Activated CD4-positive, alpha-beta T cell treated with anti-CD3 and anti-CD28 coated beads for 36 hours (primary cell): ENCODE results near the gene ELAVL1. TPM values are rescaled to one million over a fixed set of nuclear protein-coding genes. Genes with fewer than 3 reads are reported as not detected.

Experiments used
- ATAC-seq: fragments of 200-7000 bp; cut with Tn5 transposase; one replicate; pipeline ENCODE4 v1.10.0; 2021; ENCODE audit warnings: mild to moderate bottlenecking, moderate library complexity
- CTCF ChIA-PET: fragments of 350-600 bp; sonication (Branson Sonifier 250); formaldehyde crosslinking; loops from one replicate; lab custom pipeline; 2021; ENCODE audit warnings: antibody characterized with exemption; lab: Charles Lee
- POLR2A ChIA-PET: fragments of 350-600 bp; sonication (Branson Sonifier 250); formaldehyde crosslinking; loops from one replicate; lab custom pipeline; 2021; ENCODE audit warnings: antibody characterized with exemption, inconsistent platforms; lab: Charles Lee
- DNase-seq: peaks from one replicate; pipeline ENCODE4 v3.0.0-alpha.2; 2020
- H3K27ac Mint-ChIP-seq: one replicate; pipeline ENCODE4 v1.8.0; 2021; ENCODE audit warnings: mixed read lengths
- H3K27me3 Mint-ChIP-seq: one replicate; pipeline ENCODE4 v1.8.0; 2021; ENCODE audit warnings: mixed read lengths
- H3K36me3 Mint-ChIP-seq: one replicate; pipeline ENCODE4 v1.8.0; 2021; ENCODE audit warnings: low read depth, mixed read lengths
- H3K4me1 Mint-ChIP-seq: one replicate; pipeline ENCODE4 v1.8.0; 2021; ENCODE audit warnings: mixed read lengths
- H3K4me3 Mint-ChIP-seq: one replicate; pipeline ENCODE4 v1.8.0; 2021; ENCODE audit warnings: mild to moderate bottlenecking, moderate library complexity, mixed read lengths
- H3K9me3 Mint-ChIP-seq: one replicate; pipeline ENCODE4 v1.8.0; 2021; ENCODE audit warnings: low read depth, mixed read lengths
- intact Hi-C, 2 experiments: fragments of 100-400 bp; cut with DNase I in 1 of 2; cut with micrococcal nuclease in 1 of 2; formaldehyde crosslinking; loops; one replicate each; pipeline versions ENCODE4 v1.14.2 to v1.15.1; 2022 to 2024; cut with DNase I, micrococcal nuclease
- total RNA-seq, 2 experiments: library from RNA; stranded (reverse); gene quantifications; one replicate each; pipeline ENCODE4 v1.2.3, GENCODE V29; 2021

The ELAVL1 gene
- total RNA-seq, 2 experiments from 2014 or later: 149 to 184 TPM

DNA sequence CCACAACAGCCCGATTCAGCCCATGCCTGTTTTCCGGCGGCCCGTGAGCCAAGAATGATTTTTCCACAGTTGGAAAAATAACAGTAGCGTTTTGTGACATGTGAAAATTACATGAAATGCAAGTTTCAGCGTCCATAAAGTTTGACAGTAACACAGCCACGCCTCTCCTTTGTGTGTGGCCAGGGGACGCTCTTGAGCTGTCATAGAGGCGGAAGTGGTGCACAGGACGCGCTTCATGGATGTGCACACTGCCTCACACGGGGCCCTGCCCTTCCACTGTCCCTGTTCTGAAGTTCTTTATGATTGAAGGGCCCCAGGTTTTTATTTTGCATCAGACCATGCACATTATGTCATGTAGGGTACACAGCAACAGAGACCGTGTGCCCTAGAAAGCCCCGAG is 12.4 kb upstream of the ELAVL1 start:
- Mint-ChIP-seq H3K27ac (no peak overlapping the region), H3K4me3 (no peak overlapping the region), H3K9me3 (no peaks in the 10 kb centered on the region), H3K4me1 (no peaks in the 10 kb centered on the region), H3K36me3 (peaks cover 2% of the 10 kb centered on the region), H3K27me3 (no peaks in the 10 kb centered on the region)
- peak; percentile 93 for ATAC-seq
- ChIA-PET CTCF (no interaction called here), POLR2A (no interaction called here)
- intact Hi-C loops: no loop called here
- peak; percentile 61 for DNase-seq

DNA sequence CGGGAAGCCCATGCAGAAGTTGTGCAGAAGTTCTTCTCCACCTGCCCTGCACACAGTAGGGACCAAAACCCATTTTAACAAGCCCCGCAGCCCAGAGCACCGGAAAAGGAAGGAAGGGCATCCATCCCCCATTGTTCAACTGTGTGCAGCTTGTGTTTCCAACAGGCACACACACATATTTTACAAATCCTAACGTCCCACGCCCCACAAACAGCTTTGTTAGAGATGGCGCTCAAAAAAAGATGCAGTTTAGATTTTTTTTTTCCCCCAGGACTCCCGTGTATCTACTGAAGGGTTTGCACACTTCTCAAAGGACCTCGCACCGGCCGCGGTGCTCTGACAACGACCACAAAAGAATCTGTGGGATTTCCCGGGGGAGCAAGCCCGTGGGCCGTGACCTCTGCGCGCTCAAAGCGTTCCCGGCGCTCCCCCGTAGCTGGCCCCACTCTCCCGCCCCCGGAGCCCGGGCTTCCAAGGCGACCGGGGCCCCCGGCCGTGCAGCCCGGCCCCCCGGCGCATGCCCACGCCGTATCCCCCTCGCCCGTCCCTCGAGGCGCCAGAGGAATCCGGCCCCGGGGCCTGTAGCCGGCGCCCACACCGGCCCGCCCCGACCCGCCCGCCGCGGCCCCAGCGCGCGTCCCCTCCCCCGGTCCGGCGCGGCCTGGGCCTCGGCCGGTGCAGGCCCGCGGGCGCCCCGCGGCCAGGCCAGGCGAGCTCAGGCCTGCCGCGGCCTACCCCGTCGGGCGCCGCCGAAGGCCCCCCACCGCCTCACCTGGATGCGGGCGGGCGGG is 523 bp downstream of the ELAVL1 start:
- no peaks in the 10 kb centered on the region for H3K27me3 Mint-ChIP-seq
- H3K4me1 Mint-ChIP-seq: peaks cover 42% of the 10 kb centered on the region
- ChIA-PET POLR2A (interaction anchor here (0.6 to 0.7 kb wide), 2 partner anchors 44 to 60 kb away, joined by 4 to 17 read pairs; no protein-coding TSS in a partner anchor), CTCF (interaction anchor here (0.6 to 2.9 kb wide), 3 partner anchors 26 to 508 kb away, joined by 3 to 9 read pairs (median 6); partner anchors contain the start of gene TIMM44)
- H3K4me3 Mint-ChIP-seq: peak overlapping the region; percentile 95
- intact Hi-C loops: loop anchor here (1.0 to 5.0 kb wide), 12 partner anchors 45 to 1432 kb away; partner anchors contain the start of genes MAP2K7 (in 1 of the 2), MBD3L1 (in 1 of the 2), NDUFA7 (in 1 of the 2) and RAB11B (in 1 of the 2)
- H3K9me3 Mint-ChIP-seq: no peaks in the 10 kb centered on the region
- H3K27ac Mint-ChIP-seq: peak overlapping the region; percentile 94
- peak; percentile 44 for DNase-seq
- peaks cover 16% of the 10 kb centered on the region for H3K36me3 Mint-ChIP-seq
- ATAC-seq: peak; percentile 4

- no peaks in the 10 kb centered on the region for H3K9me3 Mint-ChIP-seq
- intact Hi-C loops: loop anchor here (2.0 kb wide), 3 partner anchors 59 to 387 kb away; partner anchors contain the start of gene RAB11B (in 1 of the 2)
- POLR2A ChIA-PET: interaction anchor here (0.7 kb wide), 1 partner anchor 60 kb away, joined by 17 read pairs; no protein-coding TSS in a partner anchor
- H3K27me3 Mint-ChIP-seq: no peaks in the 10 kb centered on the region
- ATAC-seq (no peak), DNase-seq (no peak)
- CTCF ChIA-PET: interaction anchor here (0.7 to 2.9 kb wide), 2 partner anchors 27 to 60 kb away, joined by 6 to 9 read pairs; partner anchors contain the start of gene TIMM44
- H3K27ac Mint-ChIP-seq: peak overlapping the region; percentile 94
- H3K36me3 Mint-ChIP-seq: peaks cover 19% of the 10 kb centered on the region
- H3K4me3 Mint-ChIP-seq: peak overlapping the region; percentile 95
- peaks cover 44% of the 10 kb centered on the region for H3K4me1 Mint-ChIP-seq
These were observed 1.4 kb downstream of the ELAVL1 start for GRCh38 chr19:8004001-8004400.

GRCh38 chr19:8001995-8002849 is 3.2 kb downstream of the ELAVL1 start:
- Mint-ChIP-seq H3K27ac (peak overlapping the region; percentile 82), H3K27me3 (no peaks in the 10 kb centered on the region), H3K4me3 (peak overlapping the region; percentile 73), H3K36me3 (peaks cover 21% of the 10 kb centered on the region), H3K9me3 (no peaks in the 10 kb centered on the region), H3K4me1 (peaks cover 52% of the 10 kb centered on the region)
- intact Hi-C loops: loop anchor here in 1 of 2 experiments (1.0 to 2.0 kb wide), 2 partner anchors 31 to 58 kb away; no protein-coding TSS in a partner anchor
- ChIA-PET POLR2A (no interaction called here), CTCF (interaction anchor here (0.6 to 2.2 kb wide), 12 partner anchors 14 to 690 kb away, joined by 3 to 7 read pairs (median 3); partner anchors contain the start of genes SNAPC2 and TIMM44)
- DNase-seq: peak; percentile 88
- ATAC-seq: peak; percentile 55

- Mint-ChIP-seq H3K4me1 (peaks cover 54% of the 10 kb centered on the region), H3K27ac (no peak overlapping the region)
These were observed 3.8 kb downstream of the ELAVL1 start for GRCh38 chr19:8001651-8001994.

DNA sequence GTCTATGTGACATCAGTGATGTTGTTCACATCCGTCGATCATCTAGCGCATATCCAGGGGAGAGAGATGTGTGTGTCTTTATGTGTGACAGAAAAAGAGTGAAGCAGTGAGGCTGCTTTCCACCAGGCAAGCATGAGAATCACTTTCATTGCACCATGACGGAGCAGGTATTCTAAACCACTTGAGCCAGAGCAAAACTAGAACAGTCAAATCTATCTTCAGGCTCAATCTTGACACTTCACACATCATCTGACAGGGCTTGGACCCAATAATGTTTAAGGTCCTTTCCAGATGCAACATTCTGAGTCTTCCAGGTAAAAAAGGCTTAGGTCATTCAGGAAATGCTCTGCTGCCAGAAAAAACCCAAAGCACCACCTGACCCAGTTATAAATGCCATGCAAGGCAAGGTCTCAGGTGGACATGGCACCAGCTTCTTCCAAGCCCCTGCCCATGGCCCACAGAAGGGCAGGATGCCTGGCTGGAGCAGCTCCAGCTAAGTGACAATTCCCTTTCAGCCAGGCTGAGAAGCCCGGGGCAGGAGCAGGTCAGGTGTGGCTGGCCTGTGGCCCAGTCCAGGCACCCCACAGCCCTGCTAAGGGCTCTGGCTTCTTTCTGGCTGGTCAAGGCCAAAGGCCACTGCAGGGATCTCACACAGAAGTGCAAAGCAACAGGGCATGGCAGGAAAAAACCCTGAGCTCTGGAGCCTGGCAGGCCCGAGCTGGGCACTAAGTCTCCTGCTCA is 5.0 kb downstream of the ELAVL1 start:
- DNase-seq (no peak), ATAC-seq (no peak)
- Mint-ChIP-seq H3K4me3 (no peak overlapping the region), H3K27ac (peak overlapping the region; percentile 0), H3K4me1 (peaks cover 61% of the 10 kb centered on the region), H3K36me3 (peaks cover 21% of the 10 kb centered on the region), H3K9me3 (no peaks in the 10 kb centered on the region), H3K27me3 (no peaks in the 10 kb centered on the region)
- ChIA-PET POLR2A (no interaction called here), CTCF (interaction anchor here (0.6 to 2.2 kb wide), 3 partner anchors 10 to 1262 kb away, joined by 3 to 7 read pairs (median 6); no protein-coding TSS in a partner anchor)
- intact Hi-C loops: no loop called here

More at GRCh38 chr19:8001651-8001994, 3.8 kb downstream of the ELAVL1 start:
- Mint-ChIP-seq H3K4me3 (peak overlapping the region; percentile 73), H3K36me3 (peaks cover 21% of the 10 kb centered on the region), H3K27me3 (no peaks in the 10 kb centered on the region), H3K9me3 (no peaks in the 10 kb centered on the region)
- ChIA-PET POLR2A (no interaction called here), CTCF (interaction anchor here (0.7 to 2.2 kb wide), 4 partner anchors 32 to 477 kb away, joined by 3 to 7 read pairs (median 4); no protein-coding TSS in a partner anchor)
- intact Hi-C loops: no loop called here
- ATAC-seq: no peak
- DNase-seq: no peak

DNA sequence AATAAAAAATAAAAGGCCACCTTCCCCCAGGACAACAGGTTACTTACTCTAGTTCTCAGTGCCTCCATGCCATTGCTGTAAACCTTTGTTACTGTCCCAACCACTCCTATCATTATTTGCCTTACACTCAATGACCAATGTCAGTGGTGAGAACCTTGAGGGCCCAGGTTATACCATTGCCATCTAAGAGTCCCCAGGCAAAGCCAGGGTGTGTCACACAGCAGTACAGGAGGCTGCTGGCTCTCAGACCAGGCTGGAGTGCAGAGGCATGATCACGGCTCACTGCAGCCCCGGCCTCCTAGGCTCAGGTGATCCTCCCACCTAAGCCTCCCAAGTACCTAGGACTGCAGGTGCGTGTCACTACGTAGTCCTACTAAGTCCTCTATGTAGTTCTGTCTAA is 6.1 kb downstream of the ELAVL1 start:
- Mint-ChIP-seq H3K9me3 (no peaks in the 10 kb centered on the region), H3K36me3 (peaks cover 20% of the 10 kb centered on the region), H3K4me3 (no peak overlapping the region), H3K4me1 (peaks cover 68% of the 10 kb centered on the region), H3K27ac (no peak overlapping the region), H3K27me3 (no peaks in the 10 kb centered on the region)
- ATAC-seq (no peak), DNase-seq (no peak)
- POLR2A ChIA-PET: interaction anchor here (0.6 kb wide), 1 partner anchor 1228 kb away, joined by 3 read pairs; no protein-coding TSS in a partner anchor
- intact Hi-C loops: no loop called here
- CTCF ChIA-PET: interaction anchor here (0.6 to 0.9 kb wide), 3 partner anchors 9 to 63 kb away, joined by 3 to 4 read pairs (median 3); no protein-coding TSS in a partner anchor

DNA sequence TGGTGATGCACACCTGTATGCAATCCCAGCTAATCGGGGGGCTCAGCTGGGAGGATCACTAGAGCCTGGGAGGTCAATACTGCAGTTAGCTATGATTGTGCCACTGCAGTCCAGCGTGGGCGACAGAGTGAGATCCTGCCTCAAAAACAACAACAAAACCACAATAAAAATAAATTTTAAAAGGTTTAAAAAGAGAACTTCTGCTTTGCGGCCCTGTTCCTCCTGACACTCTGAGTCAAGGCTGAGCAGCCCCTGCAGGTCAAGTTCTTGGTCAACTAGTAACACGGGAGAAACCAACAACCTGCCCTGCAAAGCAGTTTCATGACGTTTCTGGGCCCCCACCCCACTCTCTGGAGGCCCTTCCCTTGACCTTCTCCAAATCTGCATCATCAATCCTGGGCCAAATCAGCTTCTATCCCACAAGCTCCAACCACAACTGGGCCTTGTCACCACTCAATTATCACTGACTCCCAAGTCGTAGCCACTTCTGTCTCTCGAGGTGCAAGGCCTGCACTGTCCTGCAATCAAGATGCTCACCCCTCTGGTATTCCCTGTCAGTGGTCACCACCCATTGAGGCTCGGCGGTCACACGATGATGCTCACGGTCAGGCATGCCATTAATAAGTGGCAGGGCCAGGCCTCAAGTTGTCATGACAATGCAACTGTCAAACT is 7.5 kb downstream of the ELAVL1 start:
- no peak overlapping the region for H3K4me3 Mint-ChIP-seq
- no peak for DNase-seq
- H3K9me3 Mint-ChIP-seq: no peaks in the 10 kb centered on the region
- CTCF ChIA-PET: interaction anchor here (1.3 kb wide), 1 partner anchor 27 kb away, joined by 3 read pairs; no protein-coding TSS in a partner anchor
- H3K27ac Mint-ChIP-seq: no peak overlapping the region
- intact Hi-C loops: no loop called here
- H3K36me3 Mint-ChIP-seq: peaks cover 18% of the 10 kb centered on the region
- no peaks in the 10 kb centered on the region for H3K27me3 Mint-ChIP-seq
- POLR2A ChIA-PET: no interaction called here
- peaks cover 64% of the 10 kb centered on the region for H3K4me1 Mint-ChIP-seq
- no peak for ATAC-seq

DNA sequence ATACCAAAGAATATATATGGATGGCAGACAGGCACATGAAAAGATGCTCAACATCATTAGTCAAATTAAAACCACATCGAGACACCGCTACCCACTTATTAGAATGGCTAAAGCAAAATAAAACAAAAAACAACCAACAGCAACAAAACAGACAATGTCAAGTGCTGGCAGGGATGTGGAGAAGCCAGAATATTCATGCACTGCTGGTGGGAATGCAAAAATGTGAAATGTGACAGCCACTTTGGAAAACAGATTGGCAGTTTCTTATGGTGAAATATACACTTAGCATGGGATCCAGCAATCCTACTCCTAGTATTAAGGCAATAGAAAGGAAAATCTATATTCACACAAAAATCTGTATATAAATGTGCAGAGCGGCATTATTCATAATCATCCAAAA is 8.6 kb downstream of the ELAVL1 start:
- H3K27ac Mint-ChIP-seq: no peak overlapping the region

GRCh38 chr19:7995810-7996158 is 9.7 kb downstream of the ELAVL1 start:
- Mint-ChIP-seq H3K4me3 (no peak overlapping the region), H3K9me3 (no peaks in the 10 kb centered on the region), H3K27ac (no peak overlapping the region), H3K36me3 (peaks cover 18% of the 10 kb centered on the region), H3K27me3 (no peaks in the 10 kb centered on the region), H3K4me1 (peaks cover 44% of the 10 kb centered on the region)
- ChIA-PET CTCF (interaction anchor here (0.6 to 1.0 kb wide), 3 partner anchors 51 to 344 kb away, joined by 3 to 6 read pairs (median 3); no protein-coding TSS in a partner anchor), POLR2A (no interaction called here)
- ATAC-seq (no peak), DNase-seq (no peak)
- intact Hi-C loops: no loop called here

More for the DNA sequence above, 8.6 kb downstream of the ELAVL1 start:
- Mint-ChIP-seq H3K36me3 (peaks cover 13% of the 10 kb centered on the region), H3K27me3 (no peaks in the 10 kb centered on the region), H3K9me3 (no peaks in the 10 kb centered on the region), H3K4me3 (no peak overlapping the region), H3K4me1 (peaks cover 54% of the 10 kb centered on the region)
- DNase-seq: no peak
- POLR2A ChIA-PET: no interaction called here
- intact Hi-C loops: no loop called here
- CTCF ChIA-PET: no interaction called here
- ATAC-seq: no peak
